AG10803 (cell line): ENCODE data around the gene CDC42.
A peak's percentile ranks its signal among the peaks of the same experiment; 100 is the strongest.

Source experiments
- DNase-seq: peaks from one replicate; pipeline ENCODE4 v3.0.0; 2010; ENCODE audit warnings: low read depth
- H3K4me3 ChIP-seq: 2 replicates; pipeline ENCODE4 v1.5.1; 2011; ENCODE audit warnings: mild to moderate bottlenecking, low read length, control low read depth
- CTCF ChIP-seq: conservative IDR thresholded peaks from 2 replicates; pipeline ENCODE4 v1.5.1; 2011; ENCODE audit warnings: mild to moderate bottlenecking, low read length, control low read depth, inconsistent platforms

The CDC42 gene

GRCh38 chr1:22119626-22120468, 67.3 kb downstream of the CDC42 start:
- TF ChIP-seq CTCF: no peak
- no peak for DNase-seq
- no peak overlapping the region for H3K4me3 ChIP-seq

GRCh38 chr1:22120469-22120790, 67.9 kb downstream of the CDC42 start:
- no peak for DNase-seq
- TF ChIP-seq CTCF: no peak
- no peak overlapping the region for H3K4me3 ChIP-seq

- TF ChIP-seq CTCF: no peak
- DNase-seq: no peak
Measured at GRCh38 chr1:22121421-22121911, 69.0 kb downstream of the CDC42 start.

GRCh38 chr1:22122273-22123070, 70.0 kb downstream of the CDC42 start:
- DNase-seq: no peak
- no peak for TF ChIP-seq CTCF
- no peak overlapping the region for H3K4me3 ChIP-seq

More at GRCh38 chr1:22121421-22121911, 69.0 kb downstream of the CDC42 start:
- H3K4me3 ChIP-seq: no peak overlapping the region

GRCh38 chr1:22123071-22123390, 70.5 kb downstream of the CDC42 start:
- H3K4me3 ChIP-seq: no peak overlapping the region
- peak; percentile 27 for DNase-seq
- TF ChIP-seq CTCF: no peak

GRCh38 chr1:22123901-22124404, 71.4 kb downstream of the CDC42 start:
- TF ChIP-seq CTCF: no peak
- no peak overlapping the region for H3K4me3 ChIP-seq
- no peak for DNase-seq
